ENCODE measurements around the gene SPEF2. TPM values are rescaled to one million over a fixed set of nuclear protein-coding genes. Genes with fewer than 3 reads are reported as not detected.

Gene SPEF2
- total and polyA plus RNA-seq, 2 donors (not counting 1 experiment from before 2014, with no cell fraction given) = 0.31 to 0.59 TPM

DNA sequence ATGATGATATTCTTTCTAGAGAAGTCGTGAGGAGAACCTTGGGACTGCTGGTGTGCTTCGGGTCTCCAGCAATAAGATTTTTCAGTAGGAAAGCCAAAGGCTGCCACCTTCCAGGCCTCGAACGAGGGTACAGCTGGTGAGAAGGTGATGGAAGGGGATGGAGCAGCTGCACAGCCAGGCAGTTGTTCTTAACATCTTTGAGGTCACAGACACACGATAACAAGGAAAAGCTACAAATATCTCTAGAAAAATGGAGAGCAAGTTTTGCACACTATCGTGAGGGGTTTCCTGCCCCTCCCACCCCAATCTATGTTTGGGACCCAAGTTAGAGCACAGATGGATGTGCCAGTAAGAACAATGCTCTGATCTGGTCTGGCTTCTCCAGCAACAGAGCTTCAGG, 232.2 kb downstream of the SPEF2 start:
- ChIA-PET POLR2A (no interaction called here), CTCF (no interaction called here)
- H3K27ac ChIP-seq (ENCODE audit: low read length in 2 of 2) = no peak overlapping the region
- no peak for TF ChIP-seq EZH2 (IDR thresholded peaks at IDR 0.05; ENCODE audit: borderline replicate concordance, insufficient read depth, low read depth, low read length, poor library complexity, severe bottlenecking)
- TF ChIP-seq, protein P1, sequence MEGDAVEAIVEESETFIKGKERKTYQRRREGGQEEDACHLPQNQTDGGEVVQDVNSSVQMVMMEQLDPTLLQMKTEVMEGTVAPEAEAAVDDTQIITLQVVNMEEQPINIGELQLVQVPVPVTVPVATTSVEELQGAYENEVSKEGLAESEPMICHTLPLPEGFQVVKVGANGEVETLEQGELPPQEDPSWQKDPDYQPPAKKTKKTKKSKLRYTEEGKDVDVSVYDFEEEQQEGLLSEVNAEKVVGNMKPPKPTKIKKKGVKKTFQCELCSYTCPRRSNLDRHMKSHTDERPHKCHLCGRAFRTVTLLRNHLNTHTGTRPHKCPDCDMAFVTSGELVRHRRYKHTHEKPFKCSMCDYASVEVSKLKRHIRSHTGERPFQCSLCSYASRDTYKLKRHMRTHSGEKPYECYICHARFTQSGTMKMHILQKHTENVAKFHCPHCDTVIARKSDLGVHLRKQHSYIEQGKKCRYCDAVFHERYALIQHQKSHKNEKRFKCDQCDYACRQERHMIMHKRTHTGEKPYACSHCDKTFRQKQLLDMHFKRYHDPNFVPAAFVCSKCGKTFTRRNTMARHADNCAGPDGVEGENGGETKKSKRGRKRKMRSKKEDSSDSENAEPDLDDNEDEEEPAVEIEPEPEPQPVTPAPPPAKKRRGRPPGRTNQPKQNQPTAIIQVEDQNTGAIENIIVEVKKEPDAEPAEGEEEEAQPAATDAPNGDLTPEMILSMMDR (IDR thresholded peaks at IDR 0.05) = no peak
- no peak overlapping the region for H3K4me2 ChIP-seq (replicated peaks; ENCODE audit: low read depth, low read length, poor library complexity, severe bottlenecking)
- no peak overlapping the region for H3K4me3 Mint-ChIP-seq
- no peak overlapping the region for H3K9ac ChIP-seq (ENCODE audit: low read length)
- intact Hi-C loops (cut with micrococcal nuclease) = no loop called here
- WGBS (ENCODE audit: insufficient coverage) = no CpG with 5 or more reads among the region's 6 CpGs
- H3K27me3 Mint-ChIP-seq = no peaks in the 10 kb centered on the region
- peaks cover 19% of the 10 kb centered on the region for H3K4me1 Mint-ChIP-seq
- H3K27me3 ChIP-seq (replicated peaks in 1 of 4; ENCODE audit: control extremely low read depth in 1 of 4, control insufficient read depth in 3 of 4, insufficient read depth in 4 of 4, low read length in 3 of 4) = no peaks in the 10 kb centered on the region
- DNase-seq (no peak), ATAC-seq (ENCODE audit: low read depth) (no peak)
- H3K36me3 ChIP-seq (replicated peaks in 1 of 2; ENCODE audit: control extremely low read depth in 1 of 2, control insufficient read depth in 1 of 2, extremely low read depth in 1 of 2, insufficient read depth in 2 of 2, low read length in 1 of 2) = no peaks in the 10 kb centered on the region
- peaks cover 0 to 12% (median 12%) of the 10 kb centered on the region in 3 donors for H3K9me3 ChIP-seq (ENCODE audit: control extremely low read depth in 1 of 3, control insufficient read depth in 2 of 3, insufficient read depth in 1 of 3, low read length in 2 of 3)
- no peaks in the 10 kb centered on the region for H4K20me1 ChIP-seq (ENCODE audit: control insufficient read depth, insufficient read depth, low read length, poor library complexity, severe bottlenecking)
- no peak overlapping the region for H2AFZ ChIP-seq (ENCODE audit: insufficient read depth, low read depth, low read length, poor library complexity, severe bottlenecking)
- no peaks in the 10 kb centered on the region for H3K79me2 ChIP-seq (ENCODE audit: control insufficient read depth, insufficient read depth, low read length)
- peaks cover 17 to 28% of the 10 kb centered on the region in 2 donors for H3K4me1 ChIP-seq (ENCODE audit: control insufficient read depth in 2 of 2, insufficient read depth in 2 of 2, low read length in 2 of 2)
- no peak overlapping the region for H3K27ac Mint-ChIP-seq
- H3K4me3 ChIP-seq (ENCODE audit: control extremely low read depth in 1 of 5, extremely low read depth in 1 of 5, insufficient read depth in 1 of 5, low read depth in 2 of 5, low read length in 4 of 5) = no peak overlapping the region
- H3K9me3 Mint-ChIP-seq (ENCODE audit: insufficient read depth) = no peaks in the 10 kb centered on the region

GRCh38 chr5:35850967-35851680, 233.5 kb downstream of the SPEF2 start:
- H3K27me3 Mint-ChIP-seq = no peaks in the 10 kb centered on the region
- Histone ChIP-seq H3K27me3 (replicated peaks in 1 of 4; ENCODE audit: control extremely low read depth in 1 of 4, control insufficient read depth in 3 of 4, insufficient read depth in 4 of 4, low read length in 3 of 4) (no peaks in the 10 kb centered on the region), H2AFZ (ENCODE audit: insufficient read depth, low read depth, low read length, poor library complexity, severe bottlenecking) (no peak overlapping the region), H3K4me3 (ENCODE audit: control extremely low read depth in 1 of 5, extremely low read depth in 1 of 5, insufficient read depth in 1 of 5, low read depth in 2 of 5, low read length in 4 of 5) (no peak overlapping the region), H3K36me3 (replicated peaks in 1 of 2; ENCODE audit: control extremely low read depth in 1 of 2, control insufficient read depth in 1 of 2, extremely low read depth in 1 of 2, insufficient read depth in 2 of 2, low read length in 1 of 2) (no peaks in the 10 kb centered on the region), H3K4me1 (ENCODE audit: control insufficient read depth in 2 of 2, insufficient read depth in 2 of 2, low read length in 2 of 2) (peaks cover 17 to 29% of the 10 kb centered on the region in 2 donors), H3K79me2 (ENCODE audit: control insufficient read depth, insufficient read depth, low read length) (no peaks in the 10 kb centered on the region), H3K27ac (ENCODE audit: low read length in 2 of 2) (no peak overlapping the region), H3K4me2 (replicated peaks; ENCODE audit: low read depth, low read length, poor library complexity, severe bottlenecking) (no peak overlapping the region), H4K20me1 (ENCODE audit: control insufficient read depth, insufficient read depth, low read length, poor library complexity, severe bottlenecking) (no peaks in the 10 kb centered on the region), H3K9ac (ENCODE audit: low read length) (no peak overlapping the region), H3K9me3 (ENCODE audit: control extremely low read depth in 1 of 3, control insufficient read depth in 2 of 3, insufficient read depth in 1 of 3, low read length in 2 of 3) (peaks cover 0 to 1% (median 0%) of the 10 kb centered on the region in 3 donors)
- ChIA-PET CTCF (no interaction called here), POLR2A (no interaction called here)
- H3K27ac Mint-ChIP-seq = no peak overlapping the region
- ATAC-seq (ENCODE audit: low read depth) (no peak), DNase-seq (no peak)
- WGBS (ENCODE audit: insufficient coverage) = 83% methylated on average over 4 of the region's 8 CpGs
- no peak overlapping the region for H3K4me3 Mint-ChIP-seq
- H3K4me1 Mint-ChIP-seq = peaks cover 22% of the 10 kb centered on the region
- intact Hi-C loops (cut with micrococcal nuclease) = no loop called here
- H3K9me3 Mint-ChIP-seq (ENCODE audit: insufficient read depth) = no peaks in the 10 kb centered on the region
- TF ChIP-seq, protein P1 (IDR thresholded peaks at IDR 0.05) = no peak
- no peak for TF ChIP-seq EZH2 (IDR thresholded peaks at IDR 0.05; ENCODE audit: borderline replicate concordance, insufficient read depth, low read depth, low read length, poor library complexity, severe bottlenecking)
